Measurements from ENCODE around the gene DVL2. TPM values are rescaled to one million over a fixed set of nuclear protein-coding genes. Genes with fewer than 3 reads are reported as not detected.
A peak's percentile ranks its signal among the peaks of the same experiment; 100 is the strongest.

The DVL2 gene
- total and polyA plus RNA-seq, 2 of the 13 experiments (the other 11 are each of a cell fraction or from before 2014, with no cell fraction given): 5.7 to 38.2 TPM

DNA sequence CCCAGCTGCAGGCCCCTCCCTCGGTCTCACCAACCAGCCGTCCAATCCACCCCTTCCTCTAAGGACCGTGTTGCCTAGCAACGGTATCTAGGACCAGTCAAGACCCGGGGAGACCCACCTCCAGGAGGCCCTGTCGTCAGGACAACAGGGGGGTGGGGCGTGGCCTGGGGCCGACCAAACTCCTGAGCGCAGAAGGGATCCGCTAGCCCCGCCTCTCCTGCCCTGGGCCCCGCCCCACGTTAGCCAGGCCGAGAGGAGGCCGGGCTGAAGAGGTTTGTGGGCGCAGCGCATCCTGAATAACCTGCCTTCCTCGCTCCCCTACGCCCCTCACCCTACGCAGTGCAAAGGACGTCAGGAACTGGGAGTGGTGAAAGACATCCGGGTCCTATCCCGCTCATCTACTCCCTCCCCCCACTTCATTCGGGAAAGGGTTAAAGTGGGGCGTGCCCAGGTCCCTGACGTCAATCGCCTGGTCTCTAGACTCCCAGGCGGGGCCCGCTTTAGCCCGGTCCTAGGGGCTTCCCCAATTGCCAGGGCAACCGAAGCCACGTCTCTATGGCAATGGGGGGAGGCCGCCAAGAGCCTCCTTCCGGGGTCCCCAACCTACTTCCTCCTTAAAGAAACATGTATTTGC lies 29.4 kb downstream of the DVL2 start:
- no peak overlapping the region for H3K4me3 ChIP-seq (replicated peaks in 1 of 3; ENCODE audit: insufficient read depth in 1 of 3, low read depth in 2 of 3, low read length in 3 of 3)
- no peak overlapping the region for H3K4me2 ChIP-seq (ENCODE audit: low read depth, low read length)
- DNase-seq (ENCODE audit: low spot score): no peak
- intact Hi-C loops (cut with micrococcal nuclease; ENCODE audit: unreplicated experiment) (no loop called here), in situ Hi-C loops (cut with HindIII; ENCODE audit: extremely low pct_ligation_motif_present, low pct_unique_long_range_greater_than_20kb) (no loop called here)
- TF ChIP-seq RFX1 (IDR thresholded peaks at IDR 0.05): 0 out of 2 replicates have a peak, but pooled peaks have one; percentile 37
- no peak for TF ChIP-seq ZNF101 (CRISPR knock-in tag; IDR thresholded peaks at IDR 0.05; ENCODE audit: borderline replicate concordance, low read depth)
- H3K27ac ChIP-seq (ENCODE audit: extremely low read length, insufficient read depth, low read length): no peak overlapping the region
- H2AFZ ChIP-seq (ENCODE audit: low read length): no peak overlapping the region
- no peaks in the 10 kb centered on the region for H3K9me3 ChIP-seq (ENCODE audit: low read length)
- H4K20me1 ChIP-seq (ENCODE audit: insufficient read depth, low read length): no peaks in the 10 kb centered on the region
- H3K4me1 ChIP-seq (ENCODE audit: insufficient read depth, low read length): no peaks in the 10 kb centered on the region
- POLR2A ChIA-PET: no interaction called here
- H3K79me2 ChIP-seq (ENCODE audit: insufficient read depth, low read length): no peaks in the 10 kb centered on the region
- ATAC-seq: no peak
- no TSS peak for BruUV-seq (replicated peaks)
- H3K9ac ChIP-seq (ENCODE audit: insufficient read depth, low read depth, low read length): no peak overlapping the region
- H3K36me3 ChIP-seq (replicated peaks in 1 of 2; ENCODE audit: control insufficient read depth in 1 of 2, insufficient read depth in 2 of 2, low read length in 2 of 2): no peaks in the 10 kb centered on the region
- 70% methylated on average over 28 of the region's 34 CpGs for whole genome bisulfite sequencing (ENCODE audit: low lambda C conversion rate)
- FAIRE-seq: no peak
- peaks cover 0 to 9% of the 10 kb centered on the region in 2 experiments; a peak in 2 of 5 replicates for H3K27me3 ChIP-seq (ENCODE audit: control insufficient read depth in 1 of 2, insufficient read depth in 2 of 2, low read length in 2 of 2)
- CTCF ChIA-PET (ENCODE audit: low intra/inter-chr PET ratio, low total read pairs): no interaction called here

DNA sequence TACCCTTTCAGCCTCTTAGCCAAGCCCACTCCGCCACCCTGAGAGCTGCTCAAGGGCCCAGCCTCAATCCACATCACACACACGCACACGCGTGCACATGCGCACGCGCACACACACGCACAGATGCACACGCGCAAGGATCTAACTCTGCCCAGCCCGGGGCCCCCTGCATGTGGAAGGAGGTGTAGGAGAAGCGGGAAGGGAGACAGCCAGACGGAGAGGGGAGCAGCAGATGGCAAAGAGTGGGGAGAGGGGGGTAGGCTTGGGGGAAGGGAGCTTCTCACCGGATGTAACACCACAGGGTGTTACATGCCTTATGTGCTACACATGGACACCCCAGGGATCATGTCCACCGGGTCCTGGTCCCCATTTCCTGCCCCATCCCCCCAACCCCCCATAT lies 30.0 kb downstream of the DVL2 start:
- POLR2A ChIA-PET: no interaction called here
- no peak overlapping the region for H3K4me3 ChIP-seq (replicated peaks in 1 of 3; ENCODE audit: insufficient read depth in 1 of 3, low read depth in 2 of 3, low read length in 3 of 3)

More for the DNA sequence above, 30.0 kb downstream of the DVL2 start:
- CTCF ChIA-PET (ENCODE audit: low intra/inter-chr PET ratio, low total read pairs): no interaction called here
- Histone ChIP-seq H3K9ac (ENCODE audit: insufficient read depth, low read depth, low read length) (no peak overlapping the region), H3K4me1 (ENCODE audit: insufficient read depth, low read length) (no peaks in the 10 kb centered on the region), H4K20me1 (ENCODE audit: insufficient read depth, low read length) (no peaks in the 10 kb centered on the region), H3K27ac (ENCODE audit: extremely low read length, insufficient read depth, low read length) (no peak overlapping the region), H3K79me2 (ENCODE audit: insufficient read depth, low read length) (no peaks in the 10 kb centered on the region), H2AFZ (ENCODE audit: low read length) (no peak overlapping the region), H3K9me3 (ENCODE audit: low read length) (no peaks in the 10 kb centered on the region), H3K4me2 (ENCODE audit: low read depth, low read length) (no peak overlapping the region), H3K27me3 (ENCODE audit: control insufficient read depth in 1 of 2, insufficient read depth in 2 of 2, low read length in 2 of 2) (peaks cover 0 to 9% of the 10 kb centered on the region in 2 experiments; a peak in 2 of 5 replicates), H3K36me3 (replicated peaks in 1 of 2; ENCODE audit: control insufficient read depth in 1 of 2, insufficient read depth in 2 of 2, low read length in 2 of 2) (no peaks in the 10 kb centered on the region)
- FAIRE-seq: no peak
- WGBS (ENCODE audit: low lambda C conversion rate): 97% methylated on average over 15 of the region's 15 CpGs
- TF ChIP-seq ZNF724P (CRISPR knock-in tag; IDR thresholded peaks at IDR 0.05; ENCODE audit: borderline replicate concordance): no peak
- no peak for TF ChIP-seq ATAD3A (CRISPR knock-in tag; IDR thresholded peaks at IDR 0.05)
- TF ChIP-seq, protein P1, sequence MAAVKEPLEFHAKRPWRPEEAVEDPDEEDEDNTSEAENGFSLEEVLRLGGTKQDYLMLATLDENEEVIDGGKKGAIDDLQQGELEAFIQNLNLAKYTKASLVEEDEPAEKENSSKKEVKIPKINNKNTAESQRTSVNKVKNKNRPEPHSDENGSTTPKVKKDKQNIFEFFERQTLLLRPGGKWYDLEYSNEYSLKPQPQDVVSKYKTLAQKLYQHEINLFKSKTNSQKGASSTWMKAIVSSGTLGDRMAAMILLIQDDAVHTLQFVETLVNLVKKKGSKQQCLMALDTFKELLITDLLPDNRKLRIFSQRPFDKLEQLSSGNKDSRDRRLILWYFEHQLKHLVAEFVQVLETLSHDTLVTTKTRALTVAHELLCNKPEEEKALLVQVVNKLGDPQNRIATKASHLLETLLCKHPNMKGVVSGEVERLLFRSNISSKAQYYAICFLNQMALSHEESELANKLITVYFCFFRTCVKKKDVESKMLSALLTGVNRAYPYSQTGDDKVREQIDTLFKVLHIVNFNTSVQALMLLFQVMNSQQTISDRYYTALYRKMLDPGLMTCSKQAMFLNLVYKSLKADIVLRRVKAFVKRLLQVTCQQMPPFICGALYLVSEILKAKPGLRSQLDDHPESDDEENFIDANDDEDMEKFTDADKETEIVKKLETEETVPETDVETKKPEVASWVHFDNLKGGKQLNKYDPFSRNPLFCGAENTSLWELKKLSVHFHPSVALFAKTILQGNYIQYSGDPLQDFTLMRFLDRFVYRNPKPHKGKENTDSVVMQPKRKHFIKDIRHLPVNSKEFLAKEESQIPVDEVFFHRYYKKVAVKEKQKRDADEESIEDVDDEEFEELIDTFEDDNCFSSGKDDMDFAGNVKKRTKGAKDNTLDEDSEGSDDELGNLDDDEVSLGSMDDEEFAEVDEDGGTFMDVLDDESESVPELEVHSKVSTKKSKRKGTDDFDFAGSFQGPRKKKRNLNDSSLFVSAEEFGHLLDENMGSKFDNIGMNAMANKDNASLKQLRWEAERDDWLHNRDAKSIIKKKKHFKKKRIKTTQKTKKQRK (IDR thresholded peaks at IDR 0.05; ENCODE audit: low read length): no peak
- no peak for TF ChIP-seq FOXK2 (IDR thresholded peaks at IDR 0.05)
- no peak for TF ChIP-seq ZBTB7B (CRISPR knock-in tag; IDR thresholded peaks at IDR 0.05)
- no peak for TF ChIP-seq ZSCAN29 (CRISPR knock-in tag; conservative IDR thresholded peaks at IDR 0.05)
- no peak for TF ChIP-seq NFIB (CRISPR knock-in tag; IDR thresholded peaks at IDR 0.05; ENCODE audit: borderline replicate concordance)
- no peak for TF ChIP-seq ZNF383 (CRISPR knock-in tag; IDR thresholded peaks at IDR 0.05; ENCODE audit: borderline replicate concordance)
- TF ChIP-seq RORA (CRISPR knock-in tag; IDR thresholded peaks at IDR 0.05): no peak
- no peak for TF ChIP-seq EP300 (IDR thresholded peaks at IDR 0.05; ENCODE audit: low read depth in 2 of 2, low read length in 2 of 2)
- no peak for TF ChIP-seq EP300 (CRISPR knock-in tag; IDR thresholded peaks at IDR 0.05; ENCODE audit: borderline replicate concordance)
- no peak for TF ChIP-seq AGO1 (IDR thresholded peaks at IDR 0.05; ENCODE audit: low read depth, low read length, poor library complexity, severe bottlenecking)
- no peak for DNase-seq (ENCODE audit: low spot score)
- no peak for ATAC-seq
- no TSS peak for BruUV-seq (replicated peaks)
- in situ Hi-C loops (cut with HindIII; ENCODE audit: extremely low pct_ligation_motif_present, low pct_unique_long_range_greater_than_20kb): no loop called here
- intact Hi-C loops (cut with micrococcal nuclease; ENCODE audit: unreplicated experiment): no loop called here

Measured in HepG2 (cell line).